Measurements from ENCODE around the gene MAST4.

The MAST4 gene

GRCh38 chr5:66793049-66793448 lies 196.9 kb downstream of the MAST4 start:
- no peaks in the 10 kb centered on the region for H3K9me3 ChIP-seq (ENCODE audit: control insufficient read depth, low read length)
- no peak overlapping the region for H3K27ac ChIP-seq (ENCODE audit: insufficient read depth, low read depth, low read length, poor library complexity, severe bottlenecking)
- H3K4me3 ChIP-seq (ENCODE audit: insufficient read depth, low read depth, low read length), result no peak overlapping the region
- no peaks in the 10 kb centered on the region for H3K4me1 ChIP-seq (ENCODE audit: control insufficient read depth, insufficient read depth, low read length)
- WGBS, 2 experiments, result 86 to 92% methylated on average over 1 to 2 of the region's 2 CpGs
- H3K27me3 ChIP-seq (ENCODE audit: control insufficient read depth, insufficient read depth, low read length, poor library complexity, severe bottlenecking), result no peaks in the 10 kb centered on the region
- H3K36me3 ChIP-seq (ENCODE audit: control insufficient read depth, insufficient read depth, low read length), result no peaks in the 10 kb centered on the region

- 100% methylated on average over 1 of the region's 1 CpG for WGBS, 2 experiments
- no peaks in the 10 kb centered on the region for H3K4me1 ChIP-seq (ENCODE audit: control insufficient read depth, insufficient read depth, low read length)
- H3K36me3 ChIP-seq (ENCODE audit: control insufficient read depth, insufficient read depth, low read length), result no peaks in the 10 kb centered on the region
- no peak overlapping the region for H3K27ac ChIP-seq (ENCODE audit: insufficient read depth, low read depth, low read length, poor library complexity, severe bottlenecking)
- no peaks in the 10 kb centered on the region for H3K9me3 ChIP-seq (ENCODE audit: control insufficient read depth, low read length)
- H3K27me3 ChIP-seq (ENCODE audit: control insufficient read depth, insufficient read depth, low read length, poor library complexity, severe bottlenecking), result no peaks in the 10 kb centered on the region
- H3K4me3 ChIP-seq (ENCODE audit: insufficient read depth, low read depth, low read length), result no peak overlapping the region
These were observed 199.5 kb downstream of the MAST4 start for GRCh38 chr5:66795682-66796081.

- no peaks in the 10 kb centered on the region for H3K4me1 ChIP-seq (ENCODE audit: control insufficient read depth, insufficient read depth, low read length)
- no peaks in the 10 kb centered on the region for H3K27me3 ChIP-seq (ENCODE audit: control insufficient read depth, insufficient read depth, low read length, poor library complexity, severe bottlenecking)
- H3K4me3 ChIP-seq (ENCODE audit: insufficient read depth, low read depth, low read length), result no peak overlapping the region
- no peaks in the 10 kb centered on the region for H3K9me3 ChIP-seq (ENCODE audit: control insufficient read depth, low read length)
- WGBS, 2 experiments, result 87 to 92% methylated on average over 6 to 9 of the region's 9 CpGs
- H3K36me3 ChIP-seq (ENCODE audit: control insufficient read depth, insufficient read depth, low read length), result no peaks in the 10 kb centered on the region
- H3K27ac ChIP-seq (ENCODE audit: insufficient read depth, low read depth, low read length, poor library complexity, severe bottlenecking), result no peak overlapping the region
These were observed 200.4 kb downstream of the MAST4 start for GRCh38 chr5:66796305-66797292.

- Histone ChIP-seq H3K27ac (ENCODE audit: insufficient read depth, low read depth, low read length, poor library complexity, severe bottlenecking) (no peak overlapping the region), H3K4me1 (ENCODE audit: control insufficient read depth, insufficient read depth, low read length) (no peaks in the 10 kb centered on the region), H3K27me3 (ENCODE audit: control insufficient read depth, insufficient read depth, low read length, poor library complexity, severe bottlenecking) (no peaks in the 10 kb centered on the region), H3K36me3 (ENCODE audit: control insufficient read depth, insufficient read depth, low read length) (no peaks in the 10 kb centered on the region), H3K9me3 (ENCODE audit: control insufficient read depth, low read length) (no peaks in the 10 kb centered on the region), H3K4me3 (ENCODE audit: insufficient read depth, low read depth, low read length) (no peak overlapping the region)
- WGBS, 2 experiments, result 72 to 78% methylated on average over 3 of the region's 3 CpGs
These were observed 206.7 kb downstream of the MAST4 start for GRCh38 chr5:66802941-66803340.

GRCh38 chr5:66805514-66806430 lies 209.6 kb downstream of the MAST4 start:
- Histone ChIP-seq H3K36me3 (ENCODE audit: control insufficient read depth, insufficient read depth, low read length) (no peaks in the 10 kb centered on the region), H3K27ac (ENCODE audit: insufficient read depth, low read depth, low read length, poor library complexity, severe bottlenecking) (no peak overlapping the region)
- 90 to 94% methylated on average over 8 of the region's 8 CpGs for WGBS, 2 experiments

GRCh38 chr5:66807743-66808142 lies 211.6 kb downstream of the MAST4 start:
- H3K4me3 ChIP-seq (ENCODE audit: insufficient read depth, low read depth, low read length), result no peak overlapping the region
- no peaks in the 10 kb centered on the region for H3K9me3 ChIP-seq (ENCODE audit: control insufficient read depth, low read length)
- no peaks in the 10 kb centered on the region for H3K27me3 ChIP-seq (ENCODE audit: control insufficient read depth, insufficient read depth, low read length, poor library complexity, severe bottlenecking)
- no peaks in the 10 kb centered on the region for H3K36me3 ChIP-seq (ENCODE audit: control insufficient read depth, insufficient read depth, low read length)
- H3K4me1 ChIP-seq (ENCODE audit: control insufficient read depth, insufficient read depth, low read length), result no peaks in the 10 kb centered on the region
- 91 to 94% methylated on average over 5 of the region's 5 CpGs for WGBS, 2 experiments
- no peak overlapping the region for H3K27ac ChIP-seq (ENCODE audit: insufficient read depth, low read depth, low read length, poor library complexity, severe bottlenecking)

More at GRCh38 chr5:66805514-66806430, 209.6 kb downstream of the MAST4 start:
- H3K9me3 ChIP-seq (ENCODE audit: control insufficient read depth, low read length), result no peaks in the 10 kb centered on the region
- no peaks in the 10 kb centered on the region for H3K4me1 ChIP-seq (ENCODE audit: control insufficient read depth, insufficient read depth, low read length)
- no peaks in the 10 kb centered on the region for H3K27me3 ChIP-seq (ENCODE audit: control insufficient read depth, insufficient read depth, low read length, poor library complexity, severe bottlenecking)
- H3K4me3 ChIP-seq (ENCODE audit: insufficient read depth, low read depth, low read length), result no peak overlapping the region

GRCh38 chr5:66808663-66809062 lies 212.5 kb downstream of the MAST4 start:
- Histone ChIP-seq H3K4me3 (ENCODE audit: insufficient read depth, low read depth, low read length) (no peak overlapping the region), H3K27ac (ENCODE audit: insufficient read depth, low read depth, low read length, poor library complexity, severe bottlenecking) (no peak overlapping the region), H3K36me3 (ENCODE audit: control insufficient read depth, insufficient read depth, low read length) (no peaks in the 10 kb centered on the region), H3K27me3 (ENCODE audit: control insufficient read depth, insufficient read depth, low read length, poor library complexity, severe bottlenecking) (no peaks in the 10 kb centered on the region), H3K9me3 (ENCODE audit: control insufficient read depth, low read length) (no peaks in the 10 kb centered on the region), H3K4me1 (ENCODE audit: control insufficient read depth, insufficient read depth, low read length) (no peaks in the 10 kb centered on the region)
- 93% methylated on average over 6 of the region's 6 CpGs for WGBS, 2 experiments

- Histone ChIP-seq H3K4me1 (ENCODE audit: control insufficient read depth, insufficient read depth, low read length) (no peaks in the 10 kb centered on the region), H3K9me3 (ENCODE audit: control insufficient read depth, low read length) (no peaks in the 10 kb centered on the region), H3K4me3 (ENCODE audit: insufficient read depth, low read depth, low read length) (no peak overlapping the region), H3K36me3 (ENCODE audit: control insufficient read depth, insufficient read depth, low read length) (no peaks in the 10 kb centered on the region), H3K27ac (ENCODE audit: insufficient read depth, low read depth, low read length, poor library complexity, severe bottlenecking) (no peak overlapping the region), H3K27me3 (ENCODE audit: control insufficient read depth, insufficient read depth, low read length, poor library complexity, severe bottlenecking) (no peaks in the 10 kb centered on the region)
- whole genome bisulfite sequencing, 2 experiments, result 85 to 92% methylated on average over 6 of the region's 6 CpGs
These were observed 214.0 kb downstream of the MAST4 start for GRCh38 chr5:66810151-66810550.

- H3K4me1 ChIP-seq (ENCODE audit: control insufficient read depth, insufficient read depth, low read length), result no peaks in the 10 kb centered on the region
- H3K9me3 ChIP-seq (ENCODE audit: control insufficient read depth, low read length), result no peaks in the 10 kb centered on the region
- no peaks in the 10 kb centered on the region for H3K36me3 ChIP-seq (ENCODE audit: control insufficient read depth, insufficient read depth, low read length)
- H3K27me3 ChIP-seq (ENCODE audit: control insufficient read depth, insufficient read depth, low read length, poor library complexity, severe bottlenecking), result no peaks in the 10 kb centered on the region
- no peak overlapping the region for H3K27ac ChIP-seq (ENCODE audit: insufficient read depth, low read depth, low read length, poor library complexity, severe bottlenecking)
- 78 to 80% methylated on average over 6 of the region's 6 CpGs for WGBS, 2 experiments
- H3K4me3 ChIP-seq (ENCODE audit: insufficient read depth, low read depth, low read length), result no peak overlapping the region
These were observed 214.7 kb downstream of the MAST4 start for GRCh38 chr5:66810848-66811261.

GRCh38 chr5:66812291-66812690 lies 216.1 kb downstream of the MAST4 start:
- no peaks in the 10 kb centered on the region for H3K27me3 ChIP-seq (ENCODE audit: control insufficient read depth, insufficient read depth, low read length, poor library complexity, severe bottlenecking)
- H3K27ac ChIP-seq (ENCODE audit: insufficient read depth, low read depth, low read length, poor library complexity, severe bottlenecking), result no peak overlapping the region
- H3K9me3 ChIP-seq (ENCODE audit: control insufficient read depth, low read length), result no peaks in the 10 kb centered on the region
- H3K4me3 ChIP-seq (ENCODE audit: insufficient read depth, low read depth, low read length), result no peak overlapping the region
- 94 to 96% methylated on average over 8 of the region's 8 CpGs for WGBS, 2 experiments
- no peaks in the 10 kb centered on the region for H3K4me1 ChIP-seq (ENCODE audit: control insufficient read depth, insufficient read depth, low read length)
- H3K36me3 ChIP-seq (ENCODE audit: control insufficient read depth, insufficient read depth, low read length), result no peaks in the 10 kb centered on the region
